PC-3 (cell line): ENCODE data around the gene SDK1. TPM values are rescaled to one million over a fixed set of nuclear protein-coding genes. Genes with fewer than 3 reads are reported as not detected.

Experiments
- ATAC-seq: fragments of 200-7000 bp; cut with Tn5 transposase; 2 replicates; pipeline ENCODE4 v1.9.1; 2020; ENCODE audit warnings: mild to moderate bottlenecking, moderate library complexity
- Bru-seq: library from RNA; stranded (reverse); fragments of 400-500 nt; gene quantifications from one replicate; lab custom pipeline; 2021; lab: Mats Ljungman, UMichigan
- BruChase-seq, 2 experiments: library from RNA; stranded (reverse); fragments of 400-500 nt; gene quantifications; one replicate each; lab custom pipeline; 2021; lab: Mats Ljungman, UMichigan
- BruUV-seq: library from RNA; stranded (reverse); fragments of 400-500 nt; replicated peaks from 2 replicates; lab custom pipeline; 2021; lab: Mats Ljungman, UMichigan
- CTCF ChIA-PET: fragments of 300-600 bp; sonication (Branson Sonifier 250); formaldehyde crosslinking; loops from one replicate; lab custom pipeline; 2022; ENCODE audit warnings: antibody characterized with exemption; lab: Charles Lee
- POLR2A ChIA-PET: fragments of 300-600 bp; sonication (Branson Sonifier 250); formaldehyde crosslinking; loops from one replicate; lab custom pipeline; 2022; ENCODE audit warnings: antibody characterized with exemption; ENCODE audit not compliant: unreplicated experiment; lab: Charles Lee
- DNase-seq: peaks from one replicate; pipeline ENCODE4 v3.0.0-alpha.2; 2015
- H2AFZ ChIP-seq: fragments of 300-600 bp; sonication (generic); 2 replicates; pipeline ENCODE4 v1.6.0; 2016; ENCODE audit warnings: antibody characterized with exemption, low read length
- H3F3A ChIP-seq: fragments of 300-600 bp; sonication (generic); one replicate; pipeline ENCODE4 v1.6.0; 2017; ENCODE audit warnings: antibody characterized with exemption, low read length, control low read depth, mild to moderate bottlenecking; ENCODE audit not compliant: unreplicated experiment
- H3K27ac ChIP-seq: fragments of 300-600 bp; sonication (generic); 2 replicates; pipeline ENCODE4 v1.5.1; 2016; ENCODE audit warnings: mild to moderate bottlenecking, low read length
- H3K27me3 ChIP-seq: fragments of 300-600 bp; sonication (generic); 2 replicates; pipeline ENCODE4 v1.6.1; 2016; ENCODE audit warnings: low read length, mixed read lengths
- H3K36me3 ChIP-seq: fragments of 300-600 bp; sonication (generic); 2 replicates; pipeline ENCODE4 v1.6.1; 2016; ENCODE audit warnings: low read depth, mixed run types, low read length, mixed read lengths
- H3K4me1 ChIP-seq: fragments of 300-600 bp; sonication (generic); 2 replicates; pipeline ENCODE4 v1.5.1; 2016; ENCODE audit warnings: low read length; ENCODE audit not compliant: insufficient read depth
- H3K4me2 ChIP-seq: fragments of 300-600 bp; sonication (generic); 2 replicates; pipeline ENCODE4 v1.6.0; 2016; ENCODE audit warnings: low read length
- H3K4me3 ChIP-seq: fragments of 300-600 bp; sonication (generic); 2 replicates; pipeline ENCODE4 v1.5.1; 2016; ENCODE audit warnings: mild to moderate bottlenecking, low read length, mixed read lengths
- H3K79me2 ChIP-seq: fragments of 300-600 bp; sonication (generic); 2 replicates; pipeline ENCODE4 v1.6.1; 2017; ENCODE audit warnings: low read length, mixed read lengths
- H3K9ac ChIP-seq: fragments of 300-600 bp; sonication (generic); 2 replicates; pipeline ENCODE4 v1.6.0; 2016; ENCODE audit warnings: mild to moderate bottlenecking, low read length
- H3K9me2 ChIP-seq: fragments of 300-600 bp; sonication (generic); replicated peaks from 2 replicates; pipeline ENCODE4 v1.6.1; 2016; ENCODE audit warnings: mixed run types, low read length, mixed read lengths
- H3K9me3 ChIP-seq: fragments of 300-600 bp; sonication (generic); 2 replicates; pipeline ENCODE4 v1.6.1; 2016; ENCODE audit warnings: low read length, mixed read lengths
- H4K20me1 ChIP-seq: fragments of 300-600 bp; sonication (generic); 2 replicates; pipeline ENCODE4 v1.6.1; 2016; ENCODE audit warnings: low read length, mixed read lengths
- EZH2 ChIP-seq: fragments of 300-600 bp; sonication (generic); IDR thresholded peaks from one replicate; pipeline ENCODE4 v1.6.1; 2017; ENCODE audit warnings: antibody characterized with exemption, mild to moderate bottlenecking, low read length; ENCODE audit not compliant: unreplicated experiment
- EZH2phosphoT487 ChIP-seq: fragments of 300-600 bp; sonication (generic); IDR thresholded peaks from 2 replicates; pipeline ENCODE4 v1.6.1; 2018; ENCODE audit warnings: mild to moderate bottlenecking, antibody characterized with exemption, low read length, borderline replicate concordance
- intact Hi-C: fragments of 100-400 bp; cut with micrococcal nuclease; formaldehyde crosslinking; loops from 2 replicates; pipeline ENCODE4 v1.9.0; 2023
- long read RNA-seq: library from polyadenylated mRNA; unstranded; transcript quantifications from one replicate; pipeline ENCODE4 v2.0.0, GENCODE V29; 2021; ENCODE audit not compliant: unreplicated experiment
- total RNA-seq: library from RNA; depleted of rRNA; stranded (reverse); fragments of >200 nt; gene quantifications from 2 replicates; pipeline ENCODE4 v1.2.3, GENCODE V29; 2014; rRNA removed
- TF ChIP-seq, protein P1 (sequence below): fragments of 300-600 bp; sonication (generic); conservative IDR thresholded peaks from 2 replicates; pipeline ENCODE4 v1.5.1; 2017; ENCODE audit warnings: antibody characterized with exemption, low read depth, mild to moderate bottlenecking, low read length

The SDK1 gene, protein sequence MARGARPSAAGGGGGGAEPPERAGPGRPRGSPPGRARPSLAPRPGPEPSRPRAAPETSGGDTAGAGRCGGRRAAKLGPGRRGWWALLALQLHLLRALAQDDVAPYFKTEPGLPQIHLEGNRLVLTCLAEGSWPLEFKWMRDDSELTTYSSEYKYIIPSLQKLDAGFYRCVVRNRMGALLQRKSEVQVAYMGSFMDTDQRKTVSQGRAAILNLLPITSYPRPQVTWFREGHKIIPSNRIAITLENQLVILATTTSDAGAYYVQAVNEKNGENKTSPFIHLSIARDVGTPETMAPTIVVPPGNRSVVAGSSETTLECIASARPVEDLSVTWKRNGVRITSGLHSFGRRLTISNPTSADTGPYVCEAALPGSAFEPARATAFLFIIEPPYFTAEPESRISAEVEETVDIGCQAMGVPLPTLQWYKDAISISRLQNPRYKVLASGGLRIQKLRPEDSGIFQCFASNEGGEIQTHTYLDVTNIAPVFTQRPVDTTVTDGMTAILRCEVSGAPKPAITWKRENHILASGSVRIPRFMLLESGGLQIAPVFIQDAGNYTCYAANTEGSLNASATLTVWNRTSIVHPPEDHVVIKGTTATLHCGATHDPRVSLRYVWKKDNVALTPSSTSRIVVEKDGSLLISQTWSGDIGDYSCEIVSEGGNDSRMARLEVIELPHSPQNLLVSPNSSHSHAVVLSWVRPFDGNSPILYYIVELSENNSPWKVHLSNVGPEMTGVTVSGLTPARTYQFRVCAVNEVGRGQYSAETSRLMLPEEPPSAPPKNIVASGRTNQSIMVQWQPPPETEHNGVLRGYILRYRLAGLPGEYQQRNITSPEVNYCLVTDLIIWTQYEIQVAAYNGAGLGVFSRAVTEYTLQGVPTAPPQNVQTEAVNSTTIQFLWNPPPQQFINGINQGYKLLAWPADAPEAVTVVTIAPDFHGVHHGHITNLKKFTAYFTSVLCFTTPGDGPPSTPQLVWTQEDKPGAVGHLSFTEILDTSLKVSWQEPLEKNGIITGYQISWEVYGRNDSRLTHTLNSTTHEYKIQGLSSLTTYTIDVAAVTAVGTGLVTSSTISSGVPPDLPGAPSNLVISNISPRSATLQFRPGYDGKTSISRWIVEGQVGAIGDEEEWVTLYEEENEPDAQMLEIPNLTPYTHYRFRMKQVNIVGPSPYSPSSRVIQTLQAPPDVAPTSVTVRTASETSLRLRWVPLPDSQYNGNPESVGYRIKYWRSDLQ (N-terminal part only)
- total RNA-seq (2.8 and 4.8 TPM in 2 replicates), Bru-seq, nascent RNA (percentile 46 among the genes with signal in this experiment), BruChase-seq, experiment 1, labeled RNA remaining after a 6-hour chase (percentile 41 among the genes with signal in this experiment), BruChase-seq, experiment 2, labeled RNA remaining after a 2-hour chase (percentile 52 among the genes with signal in this experiment)
- long read RNA-seq, partial matches to known transcripts = 3 of 9 reads
- long read RNA-seq, other reads (novel, unspliced or antisense) = 6 of 9 reads

DNA sequence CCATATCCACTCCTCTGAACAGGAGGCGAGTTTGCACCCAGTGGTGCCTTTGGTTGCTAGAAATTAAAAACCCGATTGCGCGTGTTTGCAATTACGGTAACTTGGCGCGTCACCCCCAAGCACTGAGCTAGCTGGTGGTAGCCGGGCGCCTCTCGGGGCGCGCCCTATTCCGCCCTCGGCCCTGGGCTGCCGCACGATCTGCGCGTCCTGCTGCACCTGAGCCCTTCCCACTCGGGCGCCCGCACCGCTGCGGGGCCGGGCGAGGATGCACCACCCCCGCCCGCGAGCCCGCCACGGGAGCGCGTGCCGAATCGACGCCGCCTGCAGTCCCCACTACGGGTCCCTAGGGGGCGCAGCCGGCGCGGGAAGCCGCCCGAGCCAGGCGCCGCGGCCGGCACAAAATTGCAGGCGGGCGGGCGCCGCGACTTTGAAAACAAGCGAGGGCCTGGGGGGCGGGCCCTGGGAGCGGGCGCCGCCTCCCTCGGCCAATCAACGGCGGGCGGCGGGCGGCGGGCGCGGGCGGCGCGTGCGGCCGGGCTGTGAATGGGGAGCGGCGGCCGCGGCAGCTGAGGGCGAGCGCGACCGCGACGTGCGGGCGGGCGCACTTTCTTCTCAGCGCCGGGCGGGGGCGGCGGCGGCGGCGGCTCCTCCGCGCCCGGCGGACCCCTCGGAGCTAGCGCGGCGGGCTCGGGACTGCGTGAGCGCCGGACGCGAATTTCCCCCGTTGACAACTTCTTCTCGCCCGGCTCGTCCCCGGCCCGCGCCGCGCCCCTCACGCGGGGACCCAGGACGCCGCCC is at the start of gene SDK1:
Gene SDK1 (plus strand): TSS at position 602 of the 798 bp plus-strand sequence. CDS start 335 bp downstream, outside the sequence.
- no peak within 1 kb of the TSS for H3K27ac ChIP-seq
- CTCF ChIA-PET = interaction anchor here (0.7 to 1.5 kb wide), 3 partner anchors 99 to 664 kb away, joined by 4 to 12 read pairs (median 5); no protein-coding TSS in a partner anchor
- TF ChIP-seq, protein P1, sequence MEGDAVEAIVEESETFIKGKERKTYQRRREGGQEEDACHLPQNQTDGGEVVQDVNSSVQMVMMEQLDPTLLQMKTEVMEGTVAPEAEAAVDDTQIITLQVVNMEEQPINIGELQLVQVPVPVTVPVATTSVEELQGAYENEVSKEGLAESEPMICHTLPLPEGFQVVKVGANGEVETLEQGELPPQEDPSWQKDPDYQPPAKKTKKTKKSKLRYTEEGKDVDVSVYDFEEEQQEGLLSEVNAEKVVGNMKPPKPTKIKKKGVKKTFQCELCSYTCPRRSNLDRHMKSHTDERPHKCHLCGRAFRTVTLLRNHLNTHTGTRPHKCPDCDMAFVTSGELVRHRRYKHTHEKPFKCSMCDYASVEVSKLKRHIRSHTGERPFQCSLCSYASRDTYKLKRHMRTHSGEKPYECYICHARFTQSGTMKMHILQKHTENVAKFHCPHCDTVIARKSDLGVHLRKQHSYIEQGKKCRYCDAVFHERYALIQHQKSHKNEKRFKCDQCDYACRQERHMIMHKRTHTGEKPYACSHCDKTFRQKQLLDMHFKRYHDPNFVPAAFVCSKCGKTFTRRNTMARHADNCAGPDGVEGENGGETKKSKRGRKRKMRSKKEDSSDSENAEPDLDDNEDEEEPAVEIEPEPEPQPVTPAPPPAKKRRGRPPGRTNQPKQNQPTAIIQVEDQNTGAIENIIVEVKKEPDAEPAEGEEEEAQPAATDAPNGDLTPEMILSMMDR = peak; percentile 66
- TF ChIP-seq EZH2 = no peak
- no peak for TF ChIP-seq EZH2phosphoT487

DNA sequence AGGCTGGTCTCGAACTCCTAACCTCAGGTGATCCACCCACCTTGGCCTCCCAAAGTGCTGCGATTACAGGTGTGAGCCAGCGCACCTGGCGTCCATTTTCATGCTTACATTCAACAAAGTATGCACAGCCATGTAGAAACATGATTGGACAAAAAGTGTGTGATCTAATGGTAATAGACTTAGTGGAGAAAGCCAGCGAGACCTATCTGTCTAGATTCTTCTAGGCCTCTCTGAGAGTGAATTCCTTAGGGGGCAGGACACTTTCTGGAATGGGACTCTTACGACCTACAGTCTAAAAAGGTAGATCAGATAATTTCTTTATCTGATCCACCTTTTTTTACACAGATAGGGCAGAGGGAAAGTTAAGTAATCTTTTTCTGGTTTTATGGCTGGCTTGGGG is 46.3 kb upstream of the SDK1 start:
- no peak for ATAC-seq
- no peaks in the 10 kb centered on the region for H3K27me3 ChIP-seq
- no peaks in the 10 kb centered on the region for H3K79me2 ChIP-seq
- BruUV-seq = no TSS peak
- no peak overlapping the region for H2AFZ ChIP-seq
- no peaks in the 10 kb centered on the region for H3K9me3 ChIP-seq
- no peaks in the 10 kb centered on the region for H3F3A ChIP-seq
- H3K4me3 ChIP-seq = no peak overlapping the region
- H3K27ac ChIP-seq = no peak overlapping the region
- CTCF ChIA-PET = no interaction called here
- H3K4me2 ChIP-seq = no peak overlapping the region
- POLR2A ChIA-PET = no interaction called here
- no peaks in the 10 kb centered on the region for H3K36me3 ChIP-seq
- TF ChIP-seq EZH2phosphoT487 (no peak), EZH2 (no peak)
- TF ChIP-seq, protein P1 = no peak
- no peak for DNase-seq
- H4K20me1 ChIP-seq = no peaks in the 10 kb centered on the region
- no peaks in the 10 kb centered on the region for H3K9me2 ChIP-seq
- no peaks in the 10 kb centered on the region for H3K4me1 ChIP-seq
- H3K9ac ChIP-seq = no peak overlapping the region
- intact Hi-C loops = no loop called here

More for the DNA sequence above, at the start of gene SDK1:
- H3K79me2 ChIP-seq = no peaks in the 10 kb centered on the region
- BruUV-seq = no TSS peak
- no peaks in the 10 kb centered on the region for H3F3A ChIP-seq
- H3K4me3 ChIP-seq = peak within 1 kb of the TSS; percentile 67
- no peaks in the 10 kb centered on the region for H3K36me3 ChIP-seq
- DNase-seq = peak; percentile 83
- H3K27me3 ChIP-seq = peaks cover 26% of the 10 kb centered on the region
- H3K4me1 ChIP-seq = no peaks in the 10 kb centered on the region; the same call in 1 of the 2 replicates
- no peak within 1 kb of the TSS for H3K9ac ChIP-seq
- no peaks in the 10 kb centered on the region for H3K9me3 ChIP-seq
- no peaks in the 10 kb centered on the region for H3K9me2 ChIP-seq
- intact Hi-C loops = loop anchor here (5.0 to 10.0 kb wide), 2 partner anchors 136 to 436 kb away; no protein-coding TSS in a partner anchor
- POLR2A ChIA-PET = no interaction called here
- peak within 1 kb of the TSS; percentile 83 for H2AFZ ChIP-seq
- ATAC-seq = peak; percentile 90
- no peaks in the 10 kb centered on the region for H4K20me1 ChIP-seq
- H3K4me2 ChIP-seq = peak within 1 kb of the TSS; percentile 87
